BE2C (cell line): ENCODE measurements around the gene GBP4.

Experiments used
- DNase-seq: peaks from one replicate; pipeline ENCODE4 v3.0.0-alpha.2; 2020
- H3K27me3 ChIP-seq: fragments of 250-450 bp; sonication (Bioruptor Pico); 2 replicates; pipeline ENCODE4 v1.5.1; 2020; ENCODE audit warnings: mild to moderate bottlenecking
- H3K36me3 ChIP-seq: fragments of 250-450 bp; sonication (Bioruptor Pico); 2 replicates; pipeline ENCODE4 v1.5.1; 2020; ENCODE audit warnings: mild to moderate bottlenecking
- H3K4me1 ChIP-seq: fragments of 250-450 bp; sonication (Bioruptor Pico); 2 replicates; pipeline ENCODE4 v1.5.1; 2020
- H3K4me3 ChIP-seq: 2 replicates; pipeline ENCODE4 v1.5.1; 2011; ENCODE audit warnings: low read depth, low read length
- H3K9me3 ChIP-seq: fragments of 250-450 bp; sonication (Bioruptor Pico); 2 replicates; pipeline ENCODE4 v1.5.1; 2020
- CTCF ChIP-seq: IDR thresholded peaks from 2 replicates; pipeline ENCODE4 v1.5.1; 2012; ENCODE audit warnings: mild to moderate bottlenecking, low read depth, low read length

Gene GBP4

GRCh38 chr1:89174491-89174890 is 24.3 kb downstream of the GBP4 start:
- Histone ChIP-seq H3K36me3 (no peaks in the 10 kb centered on the region), H3K9me3 (no peaks in the 10 kb centered on the region), H3K4me1 (no peaks in the 10 kb centered on the region), H3K4me3 (no peak overlapping the region), H3K27me3 (no peaks in the 10 kb centered on the region)
- no peak for TF ChIP-seq CTCF
- DNase-seq = no peak

GRCh38 chr1:89172468-89173143 is 26.1 kb downstream of the GBP4 start:
- TF ChIP-seq CTCF = no peak
- no peak for DNase-seq
- Histone ChIP-seq H3K4me3 (no peak overlapping the region), H3K9me3 (no peaks in the 10 kb centered on the region), H3K4me1 (no peaks in the 10 kb centered on the region), H3K36me3 (no peaks in the 10 kb centered on the region), H3K27me3 (no peaks in the 10 kb centered on the region)

- Histone ChIP-seq H3K4me3 (no peak overlapping the region), H3K4me1 (no peaks in the 10 kb centered on the region), H3K9me3 (no peaks in the 10 kb centered on the region), H3K36me3 (no peaks in the 10 kb centered on the region), H3K27me3 (no peaks in the 10 kb centered on the region)
- no peak for TF ChIP-seq CTCF
- DNase-seq = no peak
These were observed 27.7 kb downstream of the GBP4 start for GRCh38 chr1:89171067-89171438.

- no peak for TF ChIP-seq CTCF
- no peaks in the 10 kb centered on the region for H3K36me3 ChIP-seq
- DNase-seq = no peak
- no peaks in the 10 kb centered on the region for H3K4me1 ChIP-seq
- no peaks in the 10 kb centered on the region for H3K9me3 ChIP-seq
- H3K4me3 ChIP-seq = no peak overlapping the region
- no peaks in the 10 kb centered on the region for H3K27me3 ChIP-seq
These were observed 28.3 kb downstream of the GBP4 start for GRCh38 chr1:89170170-89171066.

GRCh38 chr1:89169166-89169565 is 29.6 kb downstream of the GBP4 start:
- H3K4me1 ChIP-seq = no peaks in the 10 kb centered on the region
- no peak for DNase-seq
- no peaks in the 10 kb centered on the region for H3K36me3 ChIP-seq
- TF ChIP-seq CTCF = no peak
- H3K9me3 ChIP-seq = no peaks in the 10 kb centered on the region
- no peaks in the 10 kb centered on the region for H3K27me3 ChIP-seq
- H3K4me3 ChIP-seq = no peak overlapping the region
